ENCODE data around the gene LYG1.

GRCh38 chr2:99238599-99238998 lies 62.4 kb downstream of the LYG1 start:
- no peak for TF ChIP-seq POLR2A (IDR thresholded peaks at IDR 0.05)
- no peak for TF ChIP-seq CTCF (IDR thresholded peaks at IDR 0.05)

Data from thyroid gland (tissue), 4 donors.